HepG2 (cell line): ENCODE data around the gene DAB1. TPM values are rescaled to one million over a fixed set of nuclear protein-coding genes. Genes with fewer than 3 reads are reported as not detected.

Source experiments
- ATAC-seq: fragments of 200-7000 bp; cut with Tn5 transposase; 3 replicates; pipeline ENCODE4 v1.9.1; 2020; ENCODE audit warnings: mild to moderate bottlenecking, moderate library complexity
- BruUV-seq: library from RNA; stranded (reverse); fragments of 400-500 nt; replicated peaks from 2 replicates; lab custom pipeline; 2021; lab: Mats Ljungman, UMichigan
- CTCF ChIA-PET: fragments of 300-600 bp; formaldehyde crosslinking; extraction: SDS; loops from one replicate; lab custom pipeline; 2021; ENCODE audit warnings: low total read pairs, inconsistent platforms, low intra/inter-chr PET ratio; lab: Yijun Ruan, JAX
- POLR2A ChIA-PET: fragments of 350-600 bp; sonication (Branson Sonifier 250); formaldehyde crosslinking; loops from one replicate; lab custom pipeline; 2020; ENCODE audit warnings: antibody characterized with exemption, inconsistent platforms; lab: Yijun Ruan, JAX
- DNase-seq: peaks from one replicate; pipeline ENCODE4 v3.0.0-alpha.2; 2015; ENCODE audit warnings: low spot score
- FAIRE-seq: peaks from 3 replicates; lab custom pipeline; 2011; peaks lifted over from hg19 to GRCh38; lab: Jason Lieb, UNC
- H2AFZ ChIP-seq: one replicate; pipeline ENCODE4 v1.6.1; 2011; ENCODE audit warnings: low read length, inconsistent platforms
- H3K27ac ChIP-seq: fragments of 300-600 bp; 3 replicates; pipeline ENCODE4 v1.8.0; 2011; ENCODE audit warnings: mixed run types, mild to moderate bottlenecking, mixed read lengths, low read length, inconsistent platforms; ENCODE audit not compliant: insufficient read depth; ENCODE audit errors: extremely low read length
- H3K27me3 ChIP-seq, 2 experiments: fragments of 200-600 bp in 1 of 2; 2 replicates in 1 of 2; 3 replicates in 1 of 2; pipeline versions ENCODE4 v1.6.0 to v1.8.0; 2011; ENCODE audit warnings: low read length in 2 of 2, mild to moderate bottlenecking in 2 of 2, moderate library complexity in 2 of 2, inconsistent platforms in 1 of 2; ENCODE audit not compliant: insufficient read depth in 2 of 2, control insufficient read depth in 1 of 2
- H3K36me3 ChIP-seq, 2 experiments: fragments of 200-600 bp in 1 of 2; replicated peaks in 1 of 2; 2 replicates in 1 of 2; 3 replicates in 1 of 2; pipeline versions ENCODE4 v1.5.1 to v1.8.0; 2011; ENCODE audit warnings: low read length in 2 of 2, inconsistent platforms in 1 of 2; ENCODE audit not compliant: insufficient read depth in 2 of 2, control insufficient read depth in 1 of 2
- H3K4me1 ChIP-seq: 2 replicates; pipeline ENCODE4 v1.5.1; 2012; ENCODE audit warnings: low read length, inconsistent platforms; ENCODE audit not compliant: insufficient read depth
- H3K4me2 ChIP-seq: 2 replicates; pipeline ENCODE4 v1.6.0; 2011; ENCODE audit warnings: low read depth, low read length, inconsistent platforms
- H3K4me3 ChIP-seq, 3 experiments: fragments of 200-600 bp in 1 of 3; sonication (generic), shearing (Covaris generic) in 1 of 3; replicated peaks in 1 of 3; 2 replicates each; pipeline ENCODE4 v1.5.1; 2011 to 2016; ENCODE audit warnings: low read length in 3 of 3, inconsistent platforms in 2 of 3, low read depth in 2 of 3, mild to moderate bottlenecking in 2 of 3, control low read depth in 1 of 3, mixed read lengths in 1 of 3; ENCODE audit not compliant: insufficient read depth in 1 of 3
- H3K79me2 ChIP-seq: one replicate; pipeline ENCODE4 v1.6.1; 2011; ENCODE audit warnings: low read length, inconsistent platforms; ENCODE audit not compliant: insufficient read depth
- H3K9ac ChIP-seq: 2 replicates; pipeline ENCODE4 v1.6.0; 2011; ENCODE audit warnings: mild to moderate bottlenecking, low read depth, low read length, inconsistent platforms; ENCODE audit not compliant: insufficient read depth
- H3K9me3 ChIP-seq: 2 replicates; pipeline ENCODE4 v1.5.1; 2012; ENCODE audit warnings: mild to moderate bottlenecking, low read length
- H4K20me1 ChIP-seq: 2 replicates; pipeline ENCODE4 v1.6.0; 2011; ENCODE audit warnings: inconsistent platforms, mild to moderate bottlenecking, low read length, moderate library complexity; ENCODE audit not compliant: insufficient read depth
- CREM ChIP-seq, 2 experiments: sonication (generic) in 1 of 2; formaldehyde crosslinking in 1 of 2; IDR thresholded peaks; 2 replicates each; pipeline versions ENCODE4 v1.4.0 to v1.6.1; 2016 to 2020; ENCODE audit warnings: antibody characterized with exemption in 1 of 2, mild to moderate bottlenecking in 1 of 2, missing genetic modification reagents in 1 of 2
- MLLT10 ChIP-seq: sonication (generic); formaldehyde crosslinking; IDR thresholded peaks from 2 replicates; pipeline ENCODE4 v1.4.0; 2020; ENCODE audit warnings: missing genetic modification reagents
- NFE2L1 ChIP-seq: sonication (generic); formaldehyde crosslinking; IDR thresholded peaks from 2 replicates; pipeline ENCODE4 v1.4.0; 2020; ENCODE audit warnings: missing genetic modification reagents, mild to moderate bottlenecking, borderline replicate concordance
- NFKB2 ChIP-seq: sonication (generic); formaldehyde crosslinking; IDR thresholded peaks from 2 replicates; pipeline ENCODE4 v1.4.0; 2020; ENCODE audit warnings: missing genetic modification reagents, borderline replicate concordance
- RNF2 ChIP-seq: fragments of 450-650 bp; conservative IDR thresholded peaks from 2 replicates; pipeline ENCODE4 v1.6.1; 2016; ENCODE audit warnings: low read depth
- ZBTB33 ChIP-seq: sonication (generic); formaldehyde crosslinking; IDR thresholded peaks from 2 replicates; pipeline ENCODE4 v1.4.0; 2020; ENCODE audit warnings: missing genetic modification reagents
- ZBTB39 ChIP-seq: sonication (generic); formaldehyde crosslinking; IDR thresholded peaks from 2 replicates; pipeline ENCODE4 v1.5.0; 2020; ENCODE audit warnings: missing genetic modification reagents
- ZFP1 ChIP-seq: IDR thresholded peaks from 2 replicates; pipeline ENCODE4 v1.6.1; 2016
- ZNF251 ChIP-seq: sonication (generic); formaldehyde crosslinking; IDR thresholded peaks from 2 replicates; pipeline ENCODE4 v1.9.0; 2021; ENCODE audit warnings: mild to moderate bottlenecking, missing genetic modification reagents
- ZNF496 ChIP-seq: sonication (generic); formaldehyde crosslinking; IDR thresholded peaks from 2 replicates; pipeline ENCODE4 v1.8.1; 2023; ENCODE audit warnings: mild to moderate bottlenecking, moderate library complexity, missing genetic modification reagents; ENCODE audit not compliant: insufficient replicate concordance
- WGBS: methylation state at CpG from one replicate; pipeline ENCODE4 v1.1.6; 2017; ENCODE audit warnings: low lambda C conversion rate; 5-methylcytosine and 5-hydroxymethylcytosine counted together
- in situ Hi-C: cut with HindIII; loops from 2 replicates; pipeline ENCODE4 v1.10.0; 2017; ENCODE audit warnings: low pct_unique_long_range_greater_than_20kb; ENCODE audit not compliant: extremely low pct_ligation_motif_present
- intact Hi-C: fragments of 100-400 bp; cut with micrococcal nuclease; formaldehyde crosslinking; loops from one replicate; pipeline ENCODE4 v1.10.0; 2022; ENCODE audit not compliant: unreplicated experiment
- polyA plus RNA-seq, 8 experiments: library from polyadenylated mRNA; depleted of rRNA in 3 of 8; stranded (reverse) in 7 of 8; unstranded in 1 of 8; fragments of >200 nt; fragmentation: Illumina TruSeq in 4 of 8; extraction: Trizol in 4 of 8; gene quantifications; 2 replicates each; pipeline versions ENCODE4 v1.2.1 to v1.2.3, GENCODE V29; 2011 to 2016; ENCODE audit warnings: low read depth in 4 of 8, missing spikeins in 1 of 8, mixed read lengths in 1 of 8; ENCODE audit not compliant: insufficient read depth in 1 of 8
- total RNA-seq, 5 experiments: library from RNA; depleted of rRNA; stranded (reverse); fragments of >200 nt; fragmentation: Illumina TruSeq; extraction: Trizol; gene quantifications; 2 replicates each; pipeline ENCODE4 v1.2.3, GENCODE V29; 2016; ENCODE audit warnings: low read depth in 1 of 5
- TF ChIP-seq, protein P1 (sequence below): sonication (generic); formaldehyde crosslinking; IDR thresholded peaks from 2 replicates; pipeline ENCODE4 v1.8.1; 2023; ENCODE audit warnings: mild to moderate bottlenecking, moderate library complexity, missing genetic modification reagents

The DAB1 gene
- total and polyA plus RNA-seq, 2 of the 13 experiments (the other 11 are each of a cell fraction or from before 2014, with no cell fraction given) = 0.04 to 0.13 TPM

DNA sequence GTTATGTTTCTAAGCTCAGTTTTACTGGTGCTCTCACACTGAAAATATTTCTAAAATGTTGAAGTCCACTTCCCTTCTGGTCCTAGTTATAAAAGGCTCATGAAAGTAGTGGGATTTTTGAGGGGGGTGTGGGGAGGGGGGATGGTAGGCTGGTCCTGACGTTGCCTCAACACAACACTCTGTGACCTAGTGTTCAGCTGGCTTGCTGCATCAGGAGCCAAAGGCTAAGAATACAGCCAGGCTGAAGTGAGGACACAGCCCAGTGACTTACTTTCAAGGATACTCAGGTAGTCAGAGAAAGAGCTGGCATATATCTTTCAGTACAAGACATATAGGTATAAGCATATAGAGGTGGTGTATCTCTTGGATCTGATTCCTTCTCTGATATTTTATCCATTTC is 306.1 kb downstream of the DAB1 start:
- WGBS = 13% methylated on average over 1 of the region's 1 CpG
- H3K9me3 ChIP-seq = no peaks in the 10 kb centered on the region
- no peaks in the 10 kb centered on the region for H3K36me3 ChIP-seq
- no peak for FAIRE-seq
- H2AFZ ChIP-seq = no peak overlapping the region
- H3K27ac ChIP-seq = no peak overlapping the region
- no peak for ATAC-seq
- in situ Hi-C loops (no loop called here), intact Hi-C loops (no loop called here)
- H3K4me1 ChIP-seq = no peaks in the 10 kb centered on the region
- H3K4me3 ChIP-seq = no peak overlapping the region
- no peaks in the 10 kb centered on the region for H4K20me1 ChIP-seq
- ChIA-PET POLR2A (no interaction called here), CTCF (no interaction called here)
- BruUV-seq = no TSS peak
- no peak overlapping the region for H3K9ac ChIP-seq
- H3K79me2 ChIP-seq = no peaks in the 10 kb centered on the region
- no peak for DNase-seq
- TF ChIP-seq RNF2 = no peak
- TF ChIP-seq ZNF251 (CRISPR knock-in tag) = no peak
- TF ChIP-seq MLLT10 (CRISPR knock-in tag) = no peak
- TF ChIP-seq, protein P1, sequence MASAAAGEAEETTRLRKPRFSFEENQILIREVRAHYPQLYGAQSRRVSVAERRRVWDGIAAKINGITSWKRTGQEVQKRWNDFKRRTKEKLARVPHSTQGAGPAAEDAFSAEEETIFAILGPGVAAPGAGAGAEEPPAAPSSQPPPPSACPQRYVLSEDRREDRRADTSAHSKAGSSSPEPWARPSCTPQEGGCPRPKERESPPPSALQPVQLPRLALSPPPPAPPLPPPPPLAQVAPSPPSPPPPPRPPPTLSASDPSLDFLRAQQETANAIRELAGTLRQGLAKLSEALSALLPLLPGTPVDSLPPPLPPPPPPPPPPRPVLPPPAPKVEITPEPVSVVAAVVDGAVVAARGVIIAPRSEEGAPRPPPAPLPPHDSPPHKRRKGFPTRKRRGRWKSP = no peak
- no peak for TF ChIP-seq ZNF496
- TF ChIP-seq NFKB2 (CRISPR knock-in tag) = no peak
- H3K27me3 ChIP-seq = no peaks in the 10 kb centered on the region
- no peak overlapping the region for H3K4me2 ChIP-seq

- CTCF ChIA-PET = no interaction called here
- no peak for FAIRE-seq
- BruUV-seq = no TSS peak
These were observed 307.0 kb downstream of the DAB1 start for GRCh38 chr1:57116871-57117270.

More at GRCh38 chr1:57116871-57117270, 307.0 kb downstream of the DAB1 start:
- H3K4me3 ChIP-seq = no peak overlapping the region
- H3K4me2 ChIP-seq = no peak overlapping the region
- H3K27me3 ChIP-seq = no peaks in the 10 kb centered on the region; a peak in 1 of 5 replicates
- intact Hi-C loops = no loop called here
- DNase-seq (no peak), ATAC-seq (no peak)
- no peak overlapping the region for H3K27ac ChIP-seq
- H3K36me3 ChIP-seq = no peaks in the 10 kb centered on the region
- POLR2A ChIA-PET = no interaction called here
- no peak overlapping the region for H3K9ac ChIP-seq
- H3K4me1 ChIP-seq = no peaks in the 10 kb centered on the region
- in situ Hi-C loops = no loop called here
- H4K20me1 ChIP-seq = no peaks in the 10 kb centered on the region
- no peaks in the 10 kb centered on the region for H3K79me2 ChIP-seq
- H2AFZ ChIP-seq = no peak overlapping the region
- no peak for TF ChIP-seq NFE2L1 (CRISPR knock-in tag)
- TF ChIP-seq ZFP1 (CRISPR knock-in tag) = no peak
- no peak for TF ChIP-seq CREM (IDR thresholded peaks at IDR 0.05)
- no peak for TF ChIP-seq CREM (CRISPR knock-in tag; IDR thresholded peaks at IDR 0.05)
- TF ChIP-seq ZBTB39 (CRISPR knock-in tag) = no peak
- no peak for TF ChIP-seq ZBTB33 (CRISPR knock-in tag)
- no peaks in the 10 kb centered on the region for H3K9me3 ChIP-seq
- 65% methylated on average over 4 of the region's 4 CpGs for WGBS
